HG02571 (cell line): ENCODE results near the gene FLNC.

ENCODE experiments used
- ATAC-seq: cut with Tn5 transposase; IDR thresholded peaks from one replicate; pipeline ENCODE4 v1.9.1; 2021; ENCODE audit warnings: mild to moderate bottlenecking, moderate library complexity; ENCODE audit not compliant: unreplicated experiment

Gene FLNC

DNA sequence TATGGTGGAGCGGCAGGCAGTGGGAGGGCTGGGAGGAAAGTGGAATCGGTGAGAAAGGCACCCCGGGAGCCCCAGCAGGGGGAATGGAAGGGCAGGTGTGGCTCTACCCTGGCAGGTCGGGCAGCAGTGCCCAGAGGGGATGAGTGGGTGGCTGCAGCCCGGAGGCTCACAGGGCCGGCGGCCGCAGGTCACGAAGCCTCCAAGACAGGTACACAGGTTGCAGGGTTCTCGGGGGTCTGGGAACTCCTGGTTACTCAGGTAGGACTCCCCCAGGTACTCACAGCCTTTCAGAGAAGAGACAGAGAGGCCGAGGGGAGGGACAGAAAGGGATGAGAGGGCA is 58.5 kb downstream of the FLNC start:
- no peak for ATAC-seq

GRCh38 chr7:128889121-128889520 is 58.9 kb downstream of the FLNC start:
- ATAC-seq: no peak

- no peak for ATAC-seq
These were observed 60.3 kb downstream of the FLNC start for GRCh38 chr7:128890306-128891109.

- no peak for ATAC-seq
These were observed 61.1 kb downstream of the FLNC start for GRCh38 chr7:128891110-128891941.

DNA sequence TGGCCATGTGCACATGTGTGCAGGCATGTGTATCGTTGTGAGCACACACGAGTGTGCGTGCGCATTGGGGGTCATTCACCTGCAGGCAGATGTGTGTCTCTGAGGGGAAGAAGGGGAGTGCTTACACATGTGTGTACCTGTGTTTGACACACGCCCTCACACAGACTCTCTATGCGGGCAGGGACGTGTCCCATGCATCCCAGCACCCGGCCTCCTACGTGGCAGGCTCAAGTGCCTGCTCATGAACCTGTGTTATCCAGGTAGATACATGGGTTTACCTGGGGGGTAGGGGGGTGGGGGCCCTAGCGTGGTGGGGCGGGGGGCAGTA is 61.7 kb downstream of the FLNC start:
- no peak for ATAC-seq

DNA sequence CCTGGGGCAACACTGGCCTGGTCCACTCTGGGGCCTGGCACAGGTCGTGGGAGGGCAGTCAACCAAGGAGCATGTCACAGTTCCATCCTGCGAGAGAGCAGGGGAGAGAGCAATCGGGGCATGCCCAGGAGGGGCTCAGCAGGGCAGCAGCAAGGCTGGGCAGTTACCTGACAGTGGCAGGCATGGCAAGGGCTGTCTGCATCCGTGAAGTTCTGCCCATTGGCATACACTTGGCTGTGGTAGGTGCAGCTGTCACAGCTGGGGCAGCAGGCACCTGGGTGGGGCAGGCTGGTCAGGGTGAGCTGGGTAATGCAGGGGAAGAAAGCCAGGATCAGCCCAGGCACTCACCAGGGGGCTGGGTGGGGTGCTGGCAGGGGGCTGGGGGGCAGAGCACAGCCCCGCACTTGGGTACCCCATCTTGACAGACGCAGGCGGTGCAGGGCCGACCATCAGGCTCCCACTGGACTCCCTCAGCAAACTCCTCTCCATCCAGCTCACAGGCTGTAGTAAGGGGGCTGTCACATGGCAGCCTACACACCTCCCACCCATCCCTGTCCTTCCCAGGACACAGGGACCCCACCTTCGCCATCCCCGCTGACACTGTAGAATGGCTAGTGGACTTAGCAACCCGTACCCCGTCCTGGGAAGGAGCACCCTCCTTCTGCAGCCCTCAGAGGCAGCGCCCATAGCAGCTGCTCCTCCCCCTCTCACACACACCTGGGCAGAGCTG is 62.5 kb downstream of the FLNC start:
- ATAC-seq: no peak

- no peak for ATAC-seq
These were observed 63.3 kb downstream of the FLNC start for GRCh38 chr7:128893251-128894100.

GRCh38 chr7:128894101-128894440 is 63.9 kb downstream of the FLNC start:
- no peak for ATAC-seq

GRCh38 chr7:128895320-128895719 is 65.1 kb downstream of the FLNC start:
- ATAC-seq: no peak

GRCh38 chr7:128899392-128899791 is 69.2 kb downstream of the FLNC start:
- no peak for ATAC-seq

DNA sequence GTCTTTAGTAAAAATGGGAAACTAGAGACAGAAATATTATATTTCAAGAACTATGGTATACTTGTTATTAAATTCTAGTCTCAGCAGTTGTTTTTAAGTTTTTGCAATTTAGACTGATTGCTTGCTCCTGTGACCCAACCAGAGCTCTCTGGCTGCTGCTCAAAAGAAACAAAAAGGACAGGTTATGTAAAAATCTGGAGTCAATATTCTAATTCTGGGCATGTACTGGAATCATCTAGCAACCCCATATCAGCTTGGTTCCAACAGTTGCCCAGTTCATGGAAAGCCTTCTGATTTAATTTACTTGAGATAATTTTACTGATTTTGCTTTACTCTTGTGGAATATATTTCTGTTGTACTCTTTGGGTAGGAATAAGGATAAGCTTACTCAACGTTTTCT is 70.0 kb downstream of the FLNC start:
- no peak for ATAC-seq

GRCh38 chr7:128902761-128903585 is 72.8 kb downstream of the FLNC start:
- ATAC-seq: no peak

DNA sequence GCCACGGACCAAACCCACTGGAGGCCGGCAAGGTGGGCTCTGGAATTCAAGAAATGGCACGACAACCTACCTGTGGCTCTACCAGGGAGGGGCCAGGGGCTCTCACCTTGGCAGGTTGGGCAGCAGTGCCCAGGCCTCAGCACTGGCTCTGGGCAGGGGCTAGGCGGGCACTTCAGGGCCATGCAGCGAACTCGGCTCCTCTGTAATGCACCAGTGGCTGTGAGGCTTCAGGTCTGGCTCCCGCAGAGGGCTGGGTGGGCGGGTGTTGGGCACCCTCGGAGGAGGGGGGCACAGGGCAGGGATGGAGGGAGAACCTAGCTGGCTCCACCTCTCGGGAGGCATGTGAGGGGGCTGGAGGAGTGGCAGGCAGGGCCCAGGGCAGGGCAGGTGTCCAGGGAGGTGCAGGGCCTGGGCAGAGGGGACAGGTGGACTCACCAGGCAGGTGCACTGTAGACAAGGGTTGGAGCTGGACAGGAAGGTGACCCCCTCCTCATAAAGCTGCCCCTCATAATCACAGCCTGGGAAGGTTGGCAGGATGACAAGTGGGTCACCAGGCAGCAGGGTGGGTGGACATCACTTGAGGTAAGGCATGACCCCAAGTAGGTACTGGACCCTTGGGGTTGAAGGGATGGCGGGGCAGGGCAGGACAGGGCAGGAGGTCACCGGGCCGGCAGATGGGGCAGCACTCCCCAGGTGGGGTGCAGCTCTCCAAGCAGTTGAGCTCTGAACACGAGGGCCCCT is 73.6 kb downstream of the FLNC start:
- ATAC-seq: no peak

GRCh38 chr7:128904381-128905197 is 74.4 kb downstream of the FLNC start:
- ATAC-seq: no peak

DNA sequence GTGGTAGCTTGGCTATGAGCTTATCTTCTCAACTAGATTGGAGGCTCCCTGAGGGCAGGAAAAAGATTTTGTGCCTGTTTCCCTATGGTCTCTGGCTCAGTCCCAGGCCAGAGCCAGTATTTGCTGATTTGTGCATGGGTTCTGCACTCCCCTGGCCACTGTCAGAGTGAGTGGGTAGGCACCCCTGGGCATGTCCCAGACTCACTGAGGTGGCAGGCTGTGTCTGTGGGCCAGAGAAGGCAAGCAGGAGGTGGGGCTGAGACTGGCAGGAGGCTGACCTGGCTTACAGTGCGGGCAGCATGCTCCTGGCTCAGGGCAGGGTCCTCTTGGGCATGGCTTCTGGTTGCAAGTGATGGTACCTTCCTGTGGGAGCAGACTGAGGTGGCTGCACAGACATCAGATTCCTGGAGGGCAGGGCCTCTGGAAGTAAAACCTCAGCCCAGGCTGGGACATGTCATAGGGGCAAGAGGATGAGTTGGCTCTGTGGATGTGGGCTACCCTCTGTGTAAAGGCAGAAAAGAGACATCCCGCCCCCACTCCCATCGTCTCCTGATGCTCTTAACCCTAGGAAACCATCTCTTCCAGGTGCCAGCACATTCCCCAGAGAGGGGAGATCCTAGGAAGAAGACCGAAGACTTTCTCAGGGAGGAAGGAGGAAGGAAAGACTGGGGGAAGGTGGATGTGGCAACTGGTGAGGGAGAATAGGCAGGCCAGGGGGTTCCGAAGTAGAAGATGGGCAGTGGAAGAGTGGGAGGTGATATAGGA is 76.0 kb downstream of the FLNC start:
- no peak for ATAC-seq

GRCh38 chr7:128906766-128907559 is 76.8 kb downstream of the FLNC start:
- no peak for ATAC-seq
